NCI-H2171 treated with DMSO at 0.1 percent for 48 hours (cell line): ENCODE measurements around the gene MTM1.

Experiments used
- DNase-seq: peaks from one replicate; lab custom pipeline; 2025; lab: John Stamatoyannopoulos, UW

Gene MTM1

DNA sequence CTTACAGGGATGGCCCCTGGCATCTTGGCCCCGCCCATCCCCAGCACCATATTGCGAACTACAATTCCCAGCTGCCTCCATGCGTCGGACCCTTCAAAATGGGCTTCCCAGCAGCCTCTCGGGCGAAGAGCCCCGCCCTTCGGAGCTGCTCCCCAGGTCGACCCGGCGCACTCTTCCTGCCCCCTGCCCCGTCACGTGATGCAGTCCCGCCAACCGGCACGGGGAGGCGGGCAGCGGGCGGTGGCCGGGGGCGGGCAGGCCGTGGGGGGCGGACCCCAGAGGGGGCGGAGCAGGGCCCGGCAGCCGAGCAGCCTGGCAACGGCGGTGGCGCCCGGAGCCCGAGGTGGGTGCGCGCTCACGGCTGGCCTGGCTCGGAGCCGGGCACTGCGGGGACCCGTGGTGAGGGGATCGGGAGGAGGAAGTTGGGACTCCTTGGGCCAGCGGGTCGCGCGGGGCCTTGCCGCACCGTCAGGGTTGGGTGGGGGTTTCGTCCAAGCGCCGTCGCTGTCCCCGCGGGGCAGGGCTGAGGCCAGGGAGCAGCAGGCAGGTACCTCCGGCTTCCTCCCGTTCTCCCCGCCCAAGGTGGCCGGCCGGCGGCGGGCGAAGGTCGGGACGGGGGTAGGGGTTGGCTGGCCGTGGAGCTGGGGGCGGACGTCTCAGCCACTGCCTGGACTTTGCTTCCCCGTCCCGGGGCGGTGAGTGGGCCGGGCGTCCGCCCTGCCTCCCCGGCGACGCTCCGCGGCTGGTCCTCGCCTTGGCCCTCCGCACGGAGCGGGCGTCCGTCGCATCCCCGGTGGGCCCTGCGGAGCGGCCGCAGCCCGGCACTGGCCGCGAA is at the start of gene MTM1:
MTM1 (plus strand) TSS at position 302 of the 835 bp plus-strand sequence. CDS start 23,994 bp downstream, outside the sequence.
- DNase-seq, result peak; percentile 89

- no peak for DNase-seq
Measured at GRCh38 chrX:150522494-150522893, 45.9 kb upstream of the MTM1 start.

- DNase-seq, result no peak
Measured at GRCh38 chrX:150525061-150525919, 43.1 kb upstream of the MTM1 start.

- DNase-seq, result no peak
Measured at GRCh38 chrX:150526692-150527091, 41.7 kb upstream of the MTM1 start.

- no peak for DNase-seq
Measured at GRCh38 chrX:150527108-150527507, 41.3 kb upstream of the MTM1 start.

DNA sequence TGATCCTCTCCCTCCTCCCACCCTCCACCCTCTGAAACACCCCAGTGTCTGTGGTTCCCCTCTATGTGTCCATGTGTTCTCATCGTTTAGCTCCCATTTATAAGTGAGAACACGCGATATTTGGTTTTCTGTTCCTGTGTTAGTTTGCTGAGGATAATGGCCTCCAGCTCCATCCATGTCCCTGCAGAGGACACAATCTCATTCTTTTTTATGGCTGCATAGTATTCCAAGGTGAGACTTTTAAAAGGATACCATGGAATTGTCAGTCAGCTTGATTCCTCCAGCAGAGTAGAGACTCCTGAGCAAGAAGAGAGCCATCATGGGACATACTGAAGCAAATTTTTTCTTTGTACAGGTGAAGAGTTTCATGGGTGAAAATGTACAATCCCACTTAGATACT is 38.8 kb upstream of the MTM1 start:
- no peak for DNase-seq

- no peak for DNase-seq
Measured at GRCh38 chrX:150530821-150531220, 37.6 kb upstream of the MTM1 start.

- DNase-seq, result no peak
Measured at GRCh38 chrX:150531467-150531866, 37.0 kb upstream of the MTM1 start.

DNA sequence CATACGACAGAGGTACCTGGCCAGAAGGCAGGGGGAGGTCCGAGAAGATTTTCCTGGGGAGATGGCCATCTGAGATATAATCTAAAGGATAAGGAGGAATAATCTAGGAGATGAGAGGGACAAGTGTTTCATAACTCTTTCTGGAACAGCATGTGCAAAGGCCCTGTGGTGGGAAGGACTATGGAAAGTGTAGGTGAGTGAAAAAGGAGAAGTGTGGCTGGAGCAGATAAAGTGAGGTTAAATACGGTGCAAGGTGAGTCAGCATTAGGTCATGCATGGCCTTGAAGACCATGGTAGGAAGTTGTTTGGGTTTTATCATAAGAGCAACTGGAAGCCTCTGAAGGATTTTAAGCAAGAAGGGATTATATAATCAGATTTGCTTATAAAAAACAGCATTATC is 34.6 kb upstream of the MTM1 start:
- no peak for DNase-seq

DNA sequence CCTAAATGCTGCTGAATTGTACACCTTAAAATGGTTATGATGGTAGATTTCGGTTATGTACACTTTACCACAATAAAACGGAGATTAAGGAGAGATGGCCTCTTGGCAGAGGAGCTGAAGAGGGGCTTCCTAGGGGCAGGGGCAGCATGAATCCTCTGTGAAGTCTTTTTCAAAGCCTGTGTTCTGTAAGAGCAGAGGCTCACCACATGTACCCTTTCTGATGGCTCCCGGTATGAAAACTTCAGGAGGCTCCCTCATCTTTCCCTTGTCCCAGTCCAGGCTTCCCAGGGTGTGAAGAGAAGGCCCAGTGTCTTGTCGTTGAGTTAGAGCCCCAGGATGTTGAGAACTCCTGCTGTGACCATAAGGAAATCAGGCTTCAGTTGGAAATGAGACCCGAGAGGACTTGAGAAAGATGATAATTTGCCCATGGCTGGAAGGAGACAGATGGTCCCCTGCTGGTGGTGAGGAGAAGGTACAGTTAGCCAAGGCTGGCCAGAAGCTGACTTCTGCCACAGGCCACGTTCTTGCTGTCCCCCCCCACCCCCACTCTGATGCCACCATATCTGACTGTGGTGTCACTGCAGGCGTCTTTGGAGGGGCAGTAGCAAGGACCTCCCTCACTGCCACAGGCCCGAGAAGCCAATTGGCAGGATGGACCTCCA is 31.8 kb upstream of the MTM1 start:
- DNase-seq, result no peak

GRCh38 chrX:150537851-150538250 is 30.6 kb upstream of the MTM1 start:
- no peak for DNase-seq

DNA sequence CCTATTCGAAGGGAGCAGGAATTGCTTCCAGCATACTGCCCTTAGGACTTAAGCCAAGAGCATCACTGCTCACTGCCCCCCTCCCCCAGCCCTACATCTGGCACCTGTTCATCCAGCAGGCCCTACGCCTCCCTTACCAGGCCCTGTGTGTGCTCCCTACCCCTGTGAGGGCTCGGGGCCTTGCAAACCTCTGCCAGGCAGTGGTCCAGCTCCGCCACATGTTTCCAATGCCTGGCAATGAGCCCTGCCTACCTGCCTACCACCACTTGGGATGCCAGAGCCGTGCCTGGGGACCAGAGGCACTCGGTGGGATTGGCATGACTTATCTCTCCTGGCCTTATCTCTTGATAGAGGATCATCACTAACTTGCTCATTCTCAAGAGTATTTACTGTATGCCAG is 27.5 kb upstream of the MTM1 start:
- no peak for DNase-seq

DNA sequence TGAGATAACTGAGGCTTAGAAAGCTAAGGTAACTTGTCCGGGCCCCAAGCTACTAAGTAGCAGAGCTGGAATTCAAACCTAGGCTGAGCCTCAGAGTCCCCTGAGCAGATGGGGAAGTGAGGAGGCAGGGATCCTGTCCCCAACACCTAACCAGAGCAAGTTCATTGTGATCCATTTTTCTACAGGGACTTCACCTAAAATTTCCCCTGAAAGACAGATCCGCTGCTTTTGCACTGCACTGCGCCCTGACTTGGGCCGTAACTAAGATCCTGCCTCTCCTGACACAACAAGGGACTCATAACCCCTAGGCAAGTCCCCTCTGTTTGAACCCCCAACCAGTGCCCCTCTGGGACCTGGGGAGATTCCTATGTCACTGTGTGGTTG is 25.6 kb upstream of the MTM1 start:
- DNase-seq, result no peak

DNA sequence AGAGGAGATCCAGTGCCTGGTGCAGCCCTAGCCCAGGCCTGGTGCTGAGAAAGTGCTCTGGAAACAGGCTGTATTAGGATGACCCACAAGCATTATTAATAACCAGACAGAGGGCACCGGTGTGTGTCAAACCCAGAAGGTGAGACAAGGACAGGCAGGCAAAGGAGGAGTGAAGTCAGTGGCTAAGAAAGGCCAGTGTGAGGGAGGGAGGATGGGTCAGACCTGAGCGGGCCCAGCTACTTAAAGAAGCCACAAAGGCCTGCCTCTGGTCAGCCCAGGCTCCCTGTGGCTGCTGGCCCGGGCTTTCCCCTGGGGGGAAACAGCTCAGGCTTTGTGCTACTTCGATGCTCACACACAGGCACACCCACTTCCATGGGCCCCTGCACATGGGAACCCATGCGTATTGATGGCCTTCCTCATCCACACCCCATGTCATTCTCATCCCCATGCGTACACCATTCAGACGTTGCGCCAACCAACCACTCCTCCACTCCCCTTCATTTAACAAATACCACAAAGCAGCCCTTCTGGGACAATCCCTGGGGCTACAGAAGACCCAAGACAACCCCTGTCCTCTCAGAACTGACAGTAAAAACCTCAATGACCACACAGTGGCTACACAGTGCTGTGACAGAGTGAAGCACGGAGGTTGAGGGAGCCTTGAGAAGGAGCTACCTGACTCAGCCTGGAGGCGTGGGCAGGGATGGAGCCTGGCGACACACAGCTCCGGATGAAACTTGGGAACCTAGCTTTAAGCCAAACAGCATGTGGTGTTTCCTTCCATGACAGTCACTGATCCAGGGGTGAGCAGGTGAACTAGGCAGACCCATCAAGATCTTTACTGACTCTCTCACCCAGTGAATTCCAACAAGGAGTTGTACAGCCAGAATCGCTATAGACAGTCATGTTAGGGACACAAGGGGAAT is 24.9 kb upstream of the MTM1 start:
- DNase-seq, result no peak

GRCh38 chrX:150544222-150544787 is 24.1 kb upstream of the MTM1 start:
- no peak for DNase-seq

DNA sequence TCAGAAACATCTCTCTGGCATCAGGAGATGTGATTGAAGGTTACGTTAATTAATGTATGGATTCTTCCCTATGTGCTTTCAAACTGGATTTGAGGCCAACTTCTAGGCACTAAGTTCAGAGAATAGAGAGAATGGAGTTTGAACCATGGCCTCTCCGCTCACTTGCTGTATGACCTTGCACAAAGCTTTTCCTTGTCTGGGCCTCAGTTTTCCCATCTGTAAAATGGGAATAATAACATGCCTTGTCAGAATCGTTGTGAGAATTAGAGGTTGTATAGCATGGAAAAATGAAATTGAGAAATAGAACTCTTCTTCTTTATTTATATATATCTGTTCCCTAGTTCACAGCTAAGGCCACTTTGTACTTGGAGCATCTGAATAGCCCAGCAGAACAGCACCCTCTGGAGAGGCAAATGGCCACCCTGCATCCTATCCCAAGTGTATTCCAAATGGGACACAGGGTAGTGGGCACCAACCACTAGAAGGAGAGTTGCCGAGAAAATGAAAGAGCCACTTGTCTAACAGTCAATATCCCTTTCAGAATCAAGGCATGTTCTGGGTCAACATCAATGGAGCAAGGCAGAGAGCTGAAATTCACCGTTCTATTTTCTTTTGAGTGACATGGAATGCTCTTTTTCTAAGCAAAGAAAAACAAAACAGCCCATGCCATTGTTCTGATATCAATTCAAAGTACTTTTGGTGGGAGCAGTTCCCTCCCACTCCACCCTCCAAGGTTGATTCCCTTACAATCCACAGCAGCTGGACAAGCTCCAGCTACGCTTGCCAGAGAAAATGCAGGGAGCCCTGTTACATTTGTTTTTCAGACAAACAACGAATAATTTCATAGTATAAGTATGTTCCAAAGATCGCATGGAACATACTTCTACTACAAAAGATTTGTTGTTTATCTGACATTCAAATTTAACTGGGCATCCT is 23.3 kb upstream of the MTM1 start:
- DNase-seq, result no peak

- DNase-seq, result no peak
Measured at GRCh38 chrX:150546711-150547153, 21.7 kb upstream of the MTM1 start.

DNA sequence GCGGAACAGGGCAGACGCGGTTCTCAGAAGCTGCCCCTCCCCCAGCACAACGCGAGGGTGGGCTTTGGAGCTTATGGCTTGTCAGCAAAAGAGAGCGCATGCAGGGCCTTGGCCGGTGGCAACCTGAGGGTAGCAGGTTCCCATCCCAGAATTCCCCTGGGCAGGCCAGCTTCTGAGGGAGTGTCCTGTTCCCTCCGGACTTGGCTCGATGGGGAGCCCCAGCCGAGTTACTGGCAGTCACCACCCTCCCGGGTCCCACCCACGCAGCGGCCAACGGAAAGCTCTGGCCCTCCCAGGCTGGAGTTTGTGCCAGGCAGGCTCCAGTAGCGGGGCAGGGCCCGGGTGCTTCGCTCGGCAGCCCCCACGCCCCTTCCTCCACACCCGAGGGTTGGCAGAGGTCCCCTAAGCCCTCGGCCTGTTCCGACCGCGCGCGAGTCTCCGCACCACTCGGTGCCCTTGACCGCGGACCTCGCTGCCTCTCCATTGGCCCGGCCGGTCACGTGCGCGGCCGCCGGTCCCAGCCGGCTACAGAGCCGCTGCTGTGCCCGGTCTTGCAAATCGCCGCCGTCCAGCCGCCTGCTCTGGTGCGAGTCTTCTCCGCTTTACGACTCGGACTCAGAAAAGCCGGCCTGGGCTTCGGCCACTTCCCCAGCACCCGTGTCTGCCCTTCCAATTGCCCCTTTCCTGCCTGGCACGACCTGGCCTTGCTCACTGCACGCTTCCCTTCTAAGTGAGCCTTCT is 20.9 kb upstream of the MTM1 start:
- no peak for DNase-seq

DNA sequence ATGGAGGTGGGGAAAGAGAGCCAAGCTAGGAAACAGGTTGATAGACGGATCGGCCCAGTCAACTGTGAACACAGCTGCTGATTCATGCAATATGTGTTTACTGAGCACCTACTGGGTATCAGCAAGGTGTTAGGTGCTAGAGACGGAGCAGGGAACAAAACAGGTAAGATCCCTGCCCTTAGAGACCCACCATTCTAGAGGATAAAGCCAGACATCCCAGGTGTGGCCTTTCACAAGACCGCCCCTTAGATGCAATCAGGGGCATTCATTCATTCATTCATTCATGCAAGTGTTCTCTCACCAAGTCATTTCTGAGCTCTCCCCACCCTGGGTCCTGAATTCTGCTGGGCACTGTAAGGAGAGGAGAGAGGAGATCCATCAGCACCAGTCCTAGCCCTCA is 20.2 kb upstream of the MTM1 start:
- no peak for DNase-seq
